ENCODE results near the gene VOPP1.

The VOPP1 gene

GRCh38 chr7:55556031-55556430 lies 16.3 kb downstream of the VOPP1 start:
- Histone ChIP-seq H3K27ac (no peak overlapping the region), H3K4me1 (ENCODE audit: control insufficient read depth in 1 of 2, insufficient read depth in 1 of 2, low read depth in 1 of 2, low read length in 1 of 2) (peaks cover 14% of the 10 kb centered on the region in 2 experiments), H3K9me3 (no peaks in the 10 kb centered on the region), H3K36me3 (peaks cover 10% of the 10 kb centered on the region), H3K4me3 (ENCODE audit: low read depth in 1 of 2, low read length in 1 of 2) (no peak overlapping the region), H3K27me3 (no peaks in the 10 kb centered on the region)
- no peak for TF ChIP-seq CTCF (IDR thresholded peaks at IDR 0.05)

DNA sequence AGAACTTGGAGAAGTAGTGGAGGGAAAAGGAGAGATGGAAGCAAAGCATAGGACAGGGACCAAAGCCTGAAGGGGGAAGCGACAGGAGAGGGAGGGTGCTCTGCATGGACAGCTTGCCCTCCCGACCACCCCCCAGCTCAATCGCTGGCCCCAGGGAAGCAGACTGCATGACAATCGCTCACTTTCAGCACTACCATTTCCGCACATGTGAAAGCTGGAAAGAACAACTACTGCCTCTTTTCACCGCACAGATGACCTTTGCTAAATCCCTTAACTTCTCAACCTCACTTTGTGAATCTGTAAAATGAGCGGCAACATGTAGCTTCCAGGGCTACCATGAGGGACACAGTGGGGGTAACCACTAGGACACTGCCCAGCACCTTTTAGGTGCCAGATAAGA lies 17.1 kb downstream of the VOPP1 start:
- Histone ChIP-seq H3K4me3 (ENCODE audit: low read depth in 1 of 2, low read length in 1 of 2) (no peak overlapping the region), H3K27ac (no peak overlapping the region), H3K36me3 (peaks cover 10% of the 10 kb centered on the region), H3K27me3 (no peaks in the 10 kb centered on the region), H3K4me1 (ENCODE audit: control insufficient read depth in 1 of 2, insufficient read depth in 1 of 2, low read depth in 1 of 2, low read length in 1 of 2) (peaks cover 14% of the 10 kb centered on the region in 2 experiments), H3K9me3 (no peaks in the 10 kb centered on the region)
- TF ChIP-seq CTCF (IDR thresholded peaks at IDR 0.05), result no peak

DNA sequence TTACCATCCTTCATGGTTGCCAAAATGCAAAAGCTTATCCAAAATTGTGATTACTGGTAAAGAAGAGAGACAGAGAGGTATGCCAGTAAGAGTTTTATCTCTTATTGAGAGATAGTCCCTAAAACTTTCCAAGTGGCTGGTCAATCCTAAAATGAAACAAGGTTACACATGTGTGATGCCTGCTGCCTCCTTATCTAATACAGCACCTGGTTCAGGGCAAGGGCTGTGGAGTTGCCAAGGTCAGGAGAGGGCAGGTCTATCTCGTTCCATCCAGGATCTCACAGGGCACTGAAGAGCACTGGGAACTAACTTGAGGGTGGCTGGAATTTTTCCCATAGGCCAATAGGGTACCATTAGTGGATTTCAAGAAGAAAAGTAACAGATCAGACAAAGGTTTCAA lies 18.3 kb downstream of the VOPP1 start:
- Histone ChIP-seq H3K36me3 (peaks cover 10% of the 10 kb centered on the region), H3K27me3 (no peaks in the 10 kb centered on the region), H3K9me3 (no peaks in the 10 kb centered on the region), H3K4me3 (ENCODE audit: low read depth in 1 of 2, low read length in 1 of 2) (no peak overlapping the region), H3K27ac (no peak overlapping the region), H3K4me1 (ENCODE audit: control insufficient read depth in 1 of 2, insufficient read depth in 1 of 2, low read depth in 1 of 2, low read length in 1 of 2) (peaks cover 14% of the 10 kb centered on the region in 2 experiments)
- TF ChIP-seq CTCF (IDR thresholded peaks at IDR 0.05), result no peak

GRCh38 chr7:55553024-55553345 lies 19.3 kb downstream of the VOPP1 start:
- H3K27ac ChIP-seq, result peak overlapping the region; percentile 32
- H3K36me3 ChIP-seq, result peaks cover 10% of the 10 kb centered on the region
- no peak for TF ChIP-seq CTCF (IDR thresholded peaks at IDR 0.05)
- peaks cover 14% of the 10 kb centered on the region in 2 experiments for H3K4me1 ChIP-seq (ENCODE audit: control insufficient read depth in 1 of 2, insufficient read depth in 1 of 2, low read depth in 1 of 2, low read length in 1 of 2)
- no peaks in the 10 kb centered on the region for H3K27me3 ChIP-seq
- no peak overlapping the region for H3K4me3 ChIP-seq (ENCODE audit: low read depth in 1 of 2, low read length in 1 of 2)
- no peaks in the 10 kb centered on the region for H3K9me3 ChIP-seq

- Histone ChIP-seq H3K4me1 (ENCODE audit: control insufficient read depth in 1 of 2, insufficient read depth in 1 of 2, low read depth in 1 of 2, low read length in 1 of 2) (peaks cover 14% of the 10 kb centered on the region in 2 experiments), H3K9me3 (no peaks in the 10 kb centered on the region), H3K36me3 (peaks cover 10% of the 10 kb centered on the region), H3K27me3 (no peaks in the 10 kb centered on the region), H3K27ac (peak overlapping the region; percentile 32), H3K4me3 (ENCODE audit: low read depth in 1 of 2, low read length in 1 of 2) (no peak overlapping the region)
- TF ChIP-seq CTCF (IDR thresholded peaks at IDR 0.05), result no peak
Observed at GRCh38 chr7:55552320-55553023, 19.8 kb downstream of the VOPP1 start.
